Esophagus squamous epithelium (tissue), 5 donors: ENCODE measurements around the gene PRC1. TPM values are rescaled to one million over a fixed set of nuclear protein-coding genes. Genes with fewer than 3 reads are reported as not detected.

ENCODE experiments used
- DNase-seq: peaks from one replicate; lab custom pipeline; 2025; lab: John Stamatoyannopoulos, UW
- H3K27ac ChIP-seq, 4 donors: fragments of 200-600 bp; sonication (generic); one replicate each; pipeline ENCODE4 v1.5.1; 2016 to 2019; ENCODE audit warnings: mild to moderate bottlenecking in 1 of 4
- H3K27me3 ChIP-seq, 4 donors: fragments of 200-600 bp; sonication (generic); 1 replicate in 3 of 4; 2 replicates in 1 of 4; pipeline versions ENCODE4 v1.5.1 to v1.6.0; 2017 to 2021; ENCODE audit warnings: antibody characterized with exemption in 1 of 4
- H3K36me3 ChIP-seq, 3 donors: fragments of 200-600 bp; sonication (generic); one replicate each; pipeline ENCODE4 v1.5.1; 2016 to 2019
- H3K4me1 ChIP-seq, 3 donors: fragments of 200-600 bp; sonication (generic); one replicate each; pipeline ENCODE4 v1.5.1; 2017 to 2019
- H3K4me3 ChIP-seq, 4 donors: fragments of 200-600 bp; sonication (generic); 1 replicate in 3 of 4; 2 replicates in 1 of 4; pipeline ENCODE4 v1.5.1; 2016 to 2019; ENCODE audit warnings: mild to moderate bottlenecking in 2 of 4, moderate library complexity in 1 of 4
- H3K9me3 ChIP-seq, 3 donors: fragments of 200-600 bp; sonication (generic); one replicate each; pipeline ENCODE4 v1.5.1; 2016 to 2019
- CTCF ChIP-seq, 6 experiments: fragments of 450-650 bp in 4 of 6; fragments of 200-600 bp in 2 of 6; sonication (generic) in 2 of 6; IDR thresholded peaks; one replicate each; pipeline ENCODE4 v1.5.1; 2016 to 2019; ENCODE audit warnings: antibody characterized with exemption in 6 of 6, mild to moderate bottlenecking in 4 of 6, moderate library complexity in 4 of 6
- POLR2A ChIP-seq, 4 donors: fragments of 450-650 bp; IDR thresholded peaks; one replicate each; pipeline ENCODE4 v1.6.1; 2017; ENCODE audit warnings: antibody characterized with exemption in 4 of 4, mild to moderate bottlenecking in 4 of 4, moderate library complexity in 3 of 4
- WGBS, 2 donors: methylation state at CpG; one replicate each; pipeline ENCODE4 v1.1.5; 2018; 5-methylcytosine and 5-hydroxymethylcytosine counted together
- intact Hi-C: fragments of 100-400 bp; cut with DNase I; formaldehyde crosslinking; loops from one replicate; pipeline ENCODE4 v1.15.0; 2022
- total RNA-seq, 4 donors: library from RNA; depleted of rRNA; stranded (reverse); fragments of >200 nt; gene quantifications; one replicate each; pipeline ENCODE4 v1.1.0, GENCODE V29; 2016
- donor health status: DM: yes; HTN: yes; CAD: no.

Gene PRC1
- total RNA-seq, 4 donors from 2014 or later, result 49.6 to 100 (median 58.4) TPM

- Histone ChIP-seq H3K4me3 (peak within 1 kb of the TSS; percentile 64 to 86 (median 84)), H3K36me3 (peaks cover 18 to 47% (median 27%) of the 10 kb centered on the region in 3 donors), H3K27me3 (no peaks in the 10 kb centered on the region), H3K4me1 (peaks cover 19 to 39% (median 22%) of the 10 kb centered on the region in 3 donors), H3K27ac (peak within 1 kb of the TSS; percentile 94 to 98 (median 96)), H3K9me3 (no peaks in the 10 kb centered on the region)
- intact Hi-C loops, result no loop called here
- DNase-seq, result peak; percentile 64
- 0 to 3% methylated on average over 2 to 18 of the region's 69 CpGs for WGBS, 2 donors
- TF ChIP-seq POLR2A (IDR thresholded peaks at IDR 0.05) (peak in 2 of 4 donors; percentile 53 to 69), CTCF (IDR thresholded peaks at IDR 0.05) (peak in 2 of 6 experiments; percentile 3 to 7)
These were observed 39.4 kb downstream of the PRC1 start, which contains the start of gene RCCD1 for GRCh38 chr15:90954712-90955623. Gene RCCD1 (plus strand): TSS chr15:90954884. CDS start chr15:90956735, 1,851 bp downstream.

GRCh38 chr15:90953947-90954711, 40.2 kb downstream of the PRC1 start:
- peaks cover 22 to 47% (median 24%) of the 10 kb centered on the region in 3 donors for H3K4me1 ChIP-seq
- no peak for DNase-seq
- no peaks in the 10 kb centered on the region for H3K27me3 ChIP-seq
- TF ChIP-seq CTCF (IDR thresholded peaks at IDR 0.05) (no peak), POLR2A (IDR thresholded peaks at IDR 0.05) (no peak)
- intact Hi-C loops, result no loop called here
- no peaks in the 10 kb centered on the region for H3K9me3 ChIP-seq
- H3K27ac ChIP-seq, result peak overlapping the region; percentile 94 to 98 (median 96)
- H3K4me3 ChIP-seq, result peak overlapping the region; percentile 64 to 86 (median 84)
- H3K36me3 ChIP-seq, result peaks cover 23 to 49% (median 34%) of the 10 kb centered on the region in 3 donors
- 77 to 81% methylated on average over 11 to 13 of the region's 16 CpGs for WGBS, 2 donors

- DNase-seq, result no peak
- no peak overlapping the region for H3K27ac ChIP-seq
- no peaks in the 10 kb centered on the region for H3K9me3 ChIP-seq
- peaks cover 22 to 47% (median 25%) of the 10 kb centered on the region in 3 donors for H3K4me1 ChIP-seq
- intact Hi-C loops, result no loop called here
- H3K36me3 ChIP-seq, result peaks cover 29 to 60% (median 41%) of the 10 kb centered on the region in 3 donors
- TF ChIP-seq POLR2A (IDR thresholded peaks at IDR 0.05), result no peak
- no peak for TF ChIP-seq CTCF (IDR thresholded peaks at IDR 0.05)
- H3K4me3 ChIP-seq, result no peak overlapping the region
- 88 to 94% methylated on average over 7 to 9 of the region's 14 CpGs for WGBS, 2 donors
- no peaks in the 10 kb centered on the region for H3K27me3 ChIP-seq
These were observed 41.2 kb downstream of the PRC1 start for GRCh38 chr15:90952901-90953677.

GRCh38 chr15:90950676-90951075, 43.7 kb downstream of the PRC1 start:
- Histone ChIP-seq H3K9me3 (no peaks in the 10 kb centered on the region), H3K4me1 (peaks cover 6 to 22% (median 11%) of the 10 kb centered on the region in 3 donors), H3K36me3 (peaks cover 45 to 84% (median 61%) of the 10 kb centered on the region in 3 donors), H3K27ac (peak overlapping the region in 1 of 4 donors; percentile 68), H3K27me3 (no peaks in the 10 kb centered on the region), H3K4me3 (no peak overlapping the region)
- no peak for DNase-seq
- TF ChIP-seq POLR2A (IDR thresholded peaks at IDR 0.05) (no peak), CTCF (IDR thresholded peaks at IDR 0.05) (no peak)
- WGBS, 2 donors, result 75 to 100% methylated on average over 1 to 3 of the region's 6 CpGs
- intact Hi-C loops, result no loop called here
